GM12878 (cell line): ENCODE results near the gene OTUD6A. TPM values are rescaled to one million over a fixed set of nuclear protein-coding genes. Genes with fewer than 3 reads are reported as not detected.

Experiments used
- ATAC-seq: fragments of 200-7000 bp; cut with Tn5 transposase; 3 replicates; pipeline ENCODE4 v1.9.1; 2020; ENCODE audit warnings: mild to moderate bottlenecking, moderate library complexity
- BruUV-seq: library from RNA; stranded (reverse); fragments of 400-500 nt; replicated peaks from 2 replicates; lab custom pipeline; 2021; lab: Mats Ljungman, UMichigan
- CTCF ChIA-PET: fragments of 300-600 bp; sonication (Branson Sonifier 250); formaldehyde crosslinking; extraction: SDS; loops from one replicate; lab custom pipeline; 2021; ENCODE audit warnings: inconsistent platforms; lab: Yijun Ruan, JAX
- POLR2A ChIA-PET: fragments of 350-600 bp; formaldehyde crosslinking; extraction: SDS; loops from one replicate; lab custom pipeline; 2021; ENCODE audit warnings: inconsistent platforms; lab: Charles Lee
- RAD21 ChIA-PET: fragments of 300-600 bp; sonication (Branson Sonifier 250); formaldehyde crosslinking; loops from one replicate; lab custom pipeline; 2023; ENCODE audit warnings: antibody characterized with exemption; ENCODE audit not compliant: unreplicated experiment; lab: Charles Lee
- SMC1A ChIA-PET: fragments of 300-600 bp; sonication (Branson Sonifier 250); formaldehyde crosslinking; loops from one replicate; lab custom pipeline; 2023; ENCODE audit not compliant: unreplicated experiment, uncharacterized antibody; lab: Charles Lee
- DNase-seq: peaks from one replicate; pipeline ENCODE4 v3.0.0-alpha.2; 2011; ENCODE audit warnings: low read depth, low spot score
- FAIRE-seq: peaks from 3 replicates; lab custom pipeline; 2011; peaks lifted over from hg19 to GRCh38; lab: Jason Lieb, UNC
- H2AFZ ChIP-seq: 2 replicates; pipeline ENCODE4 v1.6.0; 2011; ENCODE audit warnings: low read depth, low read length, control low read depth; ENCODE audit not compliant: control insufficient read depth
- H3K27ac ChIP-seq: 2 replicates; pipeline ENCODE4 v1.5.1; 2011; ENCODE audit warnings: control low read depth; ENCODE audit not compliant: control insufficient read depth, insufficient read depth
- H3K27me3 ChIP-seq, 2 experiments: replicated peaks in 1 of 2; 2 replicates each; pipeline versions ENCODE4 v1.6.0 to v1.6.1; 2011; ENCODE audit warnings: low read length in 1 of 2; ENCODE audit not compliant: control insufficient read depth in 2 of 2, insufficient read depth in 2 of 2
- H3K36me3 ChIP-seq, 2 experiments: 2 replicates each; pipeline ENCODE4 v1.5.1; 2011; ENCODE audit warnings: low read length in 1 of 2; ENCODE audit not compliant: control insufficient read depth in 2 of 2, insufficient read depth in 2 of 2
- H3K4me1 ChIP-seq: 2 replicates; pipeline ENCODE4 v1.6.1; 2011; ENCODE audit warnings: mild to moderate bottlenecking, low read length, moderate library complexity, mixed read lengths; ENCODE audit not compliant: control insufficient read depth, insufficient read depth
- H3K4me2 ChIP-seq: 2 replicates; pipeline ENCODE4 v1.6.0; 2011; ENCODE audit warnings: control low read depth; ENCODE audit not compliant: control insufficient read depth, insufficient read depth
- H3K4me3 ChIP-seq: fragments of 200-600 bp; sonication (generic); 2 replicates; pipeline ENCODE4 v1.5.1; 2016
- H3K79me2 ChIP-seq: 2 replicates; pipeline ENCODE4 v1.6.0; 2011; ENCODE audit warnings: low read length; ENCODE audit not compliant: control insufficient read depth, insufficient read depth
- H3K9ac ChIP-seq: 2 replicates; pipeline ENCODE4 v1.8.0; 2011; ENCODE audit warnings: low read length, control low read depth, mixed read lengths; ENCODE audit not compliant: control insufficient read depth, insufficient read depth
- H3K9me3 ChIP-seq: replicated peaks from 3 replicates; pipeline ENCODE4 v1.5.1; 2011; ENCODE audit warnings: mild to moderate bottlenecking, low read length; ENCODE audit not compliant: control insufficient read depth, insufficient read depth
- H4K20me1 ChIP-seq: 2 replicates; pipeline ENCODE4 v1.6.0; 2011; ENCODE audit not compliant: control insufficient read depth, insufficient read depth
- CBX3 ChIP-seq: fragments of 200-600 bp; sonication (generic); IDR thresholded peaks from 2 replicates; pipeline ENCODE4 v1.6.1; 2016; ENCODE audit warnings: low read depth, borderline replicate concordance
- JUNB ChIP-seq: IDR thresholded peaks from 2 replicates; pipeline ENCODE4 v1.6.1; 2016; ENCODE audit warnings: antibody characterized with exemption, mild to moderate bottlenecking
- KAT2A ChIP-seq: conservative IDR thresholded peaks from 2 replicates; pipeline ENCODE4 v1.6.1; 2011; ENCODE audit warnings: low read depth, low read length; ENCODE audit not compliant: control insufficient read depth
- POU2F2 ChIP-seq: IDR thresholded peaks from 3 replicates; pipeline ENCODE4 v1.6.1; 2011; ENCODE audit warnings: low read depth, mild to moderate bottlenecking, low read length, borderline replicate concordance
- RUNX3 ChIP-seq: IDR thresholded peaks from 2 replicates; pipeline ENCODE4 v1.6.1; 2012; ENCODE audit warnings: low read length, inconsistent platforms
- WGBS: methylation state at CpG from one replicate; pipeline ENCODE4 v1.1.6; 2016; ENCODE audit warnings: low lambda C conversion rate; ENCODE audit not compliant: insufficient replicate concordance, insufficient coverage; ENCODE audit errors: missing lambda C conversion rate; 5-methylcytosine and 5-hydroxymethylcytosine counted together
- in situ Hi-C: fragments of 300-500 bp; cut with MboI; formaldehyde crosslinking; loops from 9 replicates; pipeline ENCODE4 v1.14.3; 2018; ENCODE audit warnings: mixed read lengths
- intact Hi-C: fragments of 100-400 bp; cut with micrococcal nuclease; formaldehyde crosslinking; loops from one replicate; pipeline ENCODE4 v1.14.2; 2022; ENCODE audit not compliant: unreplicated experiment
- polyA plus RNA-seq, 11 experiments: library from polyadenylated mRNA; depleted of rRNA in 4 of 11; unstranded in 6 of 11; stranded (reverse) in 5 of 11; fragments of >200 nt; fragmentation: Nextera tagmentation in 4 of 11; fragmentation: Illumina TruSeq in 1 of 11; extraction: Ambion mirVana in 4 of 11; extraction: Trizol in 1 of 11; gene quantifications; 1 replicate in 1 of 11; 2 replicates in 10 of 11; pipeline versions ENCODE4 v1.2.1 to v1.2.3, GENCODE V29; 2011 to 2016; ENCODE audit warnings: inconsistent platforms in 2 of 11, missing spikeins in 2 of 11, low read depth in 1 of 11
- total RNA-seq, 4 experiments: library from RNA; depleted of rRNA in 3 of 4; stranded (reverse); fragments of >200 nt in 3 of 4; fragmentation: Illumina TruSeq in 1 of 4; extraction: Trizol in 1 of 4; gene quantifications; 2 replicates each; pipeline versions ENCODE4 v1.2.1 to v1.2.3, GENCODE V29; 2013 to 2021
- TF ChIP-seq, protein P1 (sequence below): fragments of 450-650 bp; IDR thresholded peaks from 2 replicates; pipeline ENCODE4 v1.6.1; 2017; ENCODE audit warnings: mild to moderate bottlenecking, low read depth, inconsistent platforms; ENCODE audit not compliant: poor library complexity, severe bottlenecking
- TF ChIP-seq, protein P2 (sequence below): fragments of 450-650 bp; formaldehyde crosslinking; IDR thresholded peaks from 2 replicates; pipeline ENCODE4 v1.4.0; 2020; ENCODE audit warnings: mild to moderate bottlenecking, moderate library complexity
- TF ChIP-seq, protein P3 (sequence below): fragments of 450-650 bp; IDR thresholded peaks from 2 replicates; pipeline ENCODE4 v1.6.1; 2014; ENCODE audit warnings: mild to moderate bottlenecking
- TF ChIP-seq, protein P4 (sequence below): fragments of 450-650 bp; IDR thresholded peaks from 2 replicates; pipeline ENCODE4 v1.6.1; 2018; ENCODE audit warnings: mild to moderate bottlenecking, low read depth, moderate library complexity; ENCODE audit not compliant: partially characterized antibody
- TF ChIP-seq, protein P5 (sequence below): IDR thresholded peaks from 2 replicates; pipeline ENCODE4 v1.6.1; 2011; ENCODE audit warnings: low read depth, mild to moderate bottlenecking, low read length, moderate library complexity, borderline replicate concordance; ENCODE audit errors: extremely low read depth

Gene OTUD6A
- total and polyA plus RNA-seq, 10 of the 15 experiments (the other 5 are each of a cell fraction or from before 2014, with no cell fraction given): not detected

- TF ChIP-seq, protein P1, sequence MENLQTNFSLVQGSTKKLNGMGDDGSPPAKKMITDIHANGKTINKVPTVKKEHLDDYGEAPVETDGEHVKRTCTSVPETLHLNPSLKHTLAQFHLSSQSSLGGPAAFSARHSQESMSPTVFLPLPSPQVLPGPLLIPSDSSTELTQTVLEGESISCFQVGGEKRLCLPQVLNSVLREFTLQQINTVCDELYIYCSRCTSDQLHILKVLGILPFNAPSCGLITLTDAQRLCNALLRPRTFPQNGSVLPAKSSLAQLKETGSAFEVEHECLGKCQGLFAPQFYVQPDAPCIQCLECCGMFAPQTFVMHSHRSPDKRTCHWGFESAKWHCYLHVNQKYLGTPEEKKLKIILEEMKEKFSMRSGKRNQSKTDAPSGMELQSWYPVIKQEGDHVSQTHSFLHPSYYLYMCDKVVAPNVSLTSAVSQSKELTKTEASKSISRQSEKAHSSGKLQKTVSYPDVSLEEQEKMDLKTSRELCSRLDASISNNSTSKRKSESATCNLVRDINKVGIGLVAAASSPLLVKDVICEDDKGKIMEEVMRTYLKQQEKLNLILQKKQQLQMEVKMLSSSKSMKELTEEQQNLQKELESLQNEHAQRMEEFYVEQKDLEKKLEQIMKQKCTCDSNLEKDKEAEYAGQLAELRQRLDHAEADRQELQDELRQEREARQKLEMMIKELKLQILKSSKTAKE: no peak
- TF ChIP-seq, protein P2, sequence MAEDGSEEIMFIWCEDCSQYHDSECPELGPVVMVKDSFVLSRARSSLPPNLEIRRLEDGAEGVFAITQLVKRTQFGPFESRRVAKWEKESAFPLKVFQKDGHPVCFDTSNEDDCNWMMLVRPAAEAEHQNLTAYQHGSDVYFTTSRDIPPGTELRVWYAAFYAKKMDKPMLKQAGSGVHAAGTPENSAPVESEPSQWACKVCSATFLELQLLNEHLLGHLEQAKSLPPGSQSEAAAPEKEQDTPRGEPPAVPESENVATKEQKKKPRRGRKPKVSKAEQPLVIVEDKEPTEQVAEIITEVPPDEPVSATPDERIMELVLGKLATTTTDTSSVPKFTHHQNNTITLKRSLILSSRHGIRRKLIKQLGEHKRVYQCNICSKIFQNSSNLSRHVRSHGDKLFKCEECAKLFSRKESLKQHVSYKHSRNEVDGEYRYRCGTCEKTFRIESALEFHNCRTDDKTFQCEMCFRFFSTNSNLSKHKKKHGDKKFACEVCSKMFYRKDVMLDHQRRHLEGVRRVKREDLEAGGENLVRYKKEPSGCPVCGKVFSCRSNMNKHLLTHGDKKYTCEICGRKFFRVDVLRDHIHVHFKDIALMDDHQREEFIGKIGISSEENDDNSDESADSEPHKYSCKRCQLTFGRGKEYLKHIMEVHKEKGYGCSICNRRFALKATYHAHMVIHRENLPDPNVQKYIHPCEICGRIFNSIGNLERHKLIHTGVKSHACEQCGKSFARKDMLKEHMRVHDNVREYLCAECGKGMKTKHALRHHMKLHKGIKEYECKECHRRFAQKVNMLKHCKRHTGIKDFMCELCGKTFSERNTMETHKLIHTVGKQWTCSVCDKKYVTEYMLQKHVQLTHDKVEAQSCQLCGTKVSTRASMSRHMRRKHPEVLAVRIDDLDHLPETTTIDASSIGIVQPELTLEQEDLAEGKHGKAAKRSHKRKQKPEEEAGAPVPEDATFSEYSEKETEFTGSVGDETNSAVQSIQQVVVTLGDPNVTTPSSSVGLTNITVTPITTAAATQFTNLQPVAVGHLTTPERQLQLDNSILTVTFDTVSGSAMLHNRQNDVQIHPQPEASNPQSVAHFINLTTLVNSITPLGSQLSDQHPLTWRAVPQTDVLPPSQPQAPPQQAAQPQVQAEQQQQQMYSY (CRISPR knock-in tag): no peak
- TF ChIP-seq, all 136 proteins: peak for 0
Measured at GRCh38 chrX:70079870-70080269, 17.6 kb downstream of the OTUD6A start (continued).

DNA sequence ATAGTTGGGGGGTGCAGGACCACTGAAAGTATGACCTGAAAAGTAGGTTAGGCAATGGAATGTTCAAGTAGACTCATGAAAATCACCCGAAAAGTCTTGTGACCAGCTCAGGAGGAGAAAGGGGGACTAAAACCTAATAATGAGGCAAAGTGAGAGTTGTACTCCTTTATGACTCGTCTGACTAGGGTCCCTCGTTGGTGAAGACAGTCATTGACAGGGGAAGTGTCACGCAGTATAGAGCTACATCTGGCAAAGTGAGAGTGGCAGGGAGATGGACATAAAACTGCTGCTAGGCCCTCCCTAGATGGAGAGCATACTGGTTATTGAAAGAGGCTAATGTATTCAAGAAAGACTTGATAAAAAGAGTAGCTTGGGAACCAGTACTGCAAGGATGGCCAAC is 20.5 kb downstream of the OTUD6A start:
- RAD21 ChIA-PET: no interaction called here
- POLR2A ChIA-PET: no interaction called here
- intact Hi-C loops: no loop called here
- TF ChIP-seq POU2F2 (no peak), JUNB (no peak), KAT2A (no peak), RUNX3 (no peak), CBX3 (no peak)
- TF ChIP-seq, protein P3, sequence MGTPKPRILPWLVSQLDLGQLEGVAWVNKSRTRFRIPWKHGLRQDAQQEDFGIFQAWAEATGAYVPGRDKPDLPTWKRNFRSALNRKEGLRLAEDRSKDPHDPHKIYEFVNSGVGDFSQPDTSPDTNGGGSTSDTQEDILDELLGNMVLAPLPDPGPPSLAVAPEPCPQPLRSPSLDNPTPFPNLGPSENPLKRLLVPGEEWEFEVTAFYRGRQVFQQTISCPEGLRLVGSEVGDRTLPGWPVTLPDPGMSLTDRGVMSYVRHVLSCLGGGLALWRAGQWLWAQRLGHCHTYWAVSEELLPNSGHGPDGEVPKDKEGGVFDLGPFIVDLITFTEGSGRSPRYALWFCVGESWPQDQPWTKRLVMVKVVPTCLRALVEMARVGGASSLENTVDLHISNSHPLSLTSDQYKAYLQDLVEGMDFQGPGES: no peak
- TF ChIP-seq, protein P4, sequence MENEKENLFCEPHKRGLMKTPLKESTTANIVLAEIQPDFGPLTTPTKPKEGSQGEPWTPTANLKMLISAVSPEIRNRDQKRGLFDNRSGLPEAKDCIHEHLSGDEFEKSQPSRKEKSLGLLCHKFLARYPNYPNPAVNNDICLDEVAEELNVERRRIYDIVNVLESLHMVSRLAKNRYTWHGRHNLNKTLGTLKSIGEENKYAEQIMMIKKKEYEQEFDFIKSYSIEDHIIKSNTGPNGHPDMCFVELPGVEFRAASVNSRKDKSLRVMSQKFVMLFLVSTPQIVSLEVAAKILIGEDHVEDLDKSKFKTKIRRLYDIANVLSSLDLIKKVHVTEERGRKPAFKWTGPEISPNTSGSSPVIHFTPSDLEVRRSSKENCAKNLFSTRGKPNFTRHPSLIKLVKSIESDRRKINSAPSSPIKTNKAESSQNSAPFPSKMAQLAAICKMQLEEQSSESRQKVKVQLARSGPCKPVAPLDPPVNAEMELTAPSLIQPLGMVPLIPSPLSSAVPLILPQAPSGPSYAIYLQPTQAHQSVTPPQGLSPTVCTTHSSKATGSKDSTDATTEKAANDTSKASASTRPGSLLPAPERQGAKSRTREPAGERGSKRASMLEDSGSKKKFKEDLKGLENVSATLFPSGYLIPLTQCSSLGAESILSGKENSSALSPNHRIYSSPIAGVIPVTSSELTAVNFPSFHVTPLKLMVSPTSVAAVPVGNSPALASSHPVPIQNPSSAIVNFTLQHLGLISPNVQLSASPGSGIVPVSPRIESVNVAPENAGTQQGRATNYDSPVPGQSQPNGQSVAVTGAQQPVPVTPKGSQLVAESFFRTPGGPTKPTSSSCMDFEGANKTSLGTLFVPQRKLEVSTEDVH: no peak
- TF ChIP-seq, protein P5, sequence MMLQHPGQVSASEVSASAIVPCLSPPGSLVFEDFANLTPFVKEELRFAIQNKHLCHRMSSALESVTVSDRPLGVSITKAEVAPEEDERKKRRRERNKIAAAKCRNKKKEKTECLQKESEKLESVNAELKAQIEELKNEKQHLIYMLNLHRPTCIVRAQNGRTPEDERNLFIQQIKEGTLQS: no peak

More for the DNA sequence above, 20.5 kb downstream of the OTUD6A start:
- ChIA-PET SMC1A (interaction anchor here (1.3 kb wide), 1 partner anchor 14 kb away, joined by 4 read pairs; no protein-coding TSS in a partner anchor), CTCF (interaction anchor here (2.0 kb wide), 1 partner anchor 15 kb away, joined by 7 read pairs; no protein-coding TSS in a partner anchor)
- Histone ChIP-seq H3K36me3 (no peaks in the 10 kb centered on the region), H3K27me3 (no peaks in the 10 kb centered on the region), H3K4me1 (no peaks in the 10 kb centered on the region), H3K9me3 (no peaks in the 10 kb centered on the region), H2AFZ (no peak overlapping the region), H3K4me2 (no peak overlapping the region), H3K4me3 (no peak overlapping the region), H4K20me1 (no peaks in the 10 kb centered on the region), H3K79me2 (no peaks in the 10 kb centered on the region), H3K27ac (no peak overlapping the region), H3K9ac (no peak overlapping the region)
- 10% methylated on average over 4 of the region's 4 CpGs for WGBS
- ATAC-seq (no peak), FAIRE-seq (no peak), DNase-seq (no peak)
- no TSS peak for BruUV-seq
- in situ Hi-C loops: no loop called here
